HG02885 (cell line): ENCODE data around the gene FXN.
"Not testable (repeated sequence)": the region's sequence is repeated elsewhere in the genome, so short reads cannot be mapped to it uniquely, and the experiment has no call there.

Source experiments
- ATAC-seq: cut with Tn5 transposase; IDR thresholded peaks from one replicate; pipeline ENCODE4 v1.9.1; 2021; ENCODE audit warnings: mild to moderate bottlenecking; ENCODE audit not compliant: unreplicated experiment, poor library complexity

FXN gene

DNA sequence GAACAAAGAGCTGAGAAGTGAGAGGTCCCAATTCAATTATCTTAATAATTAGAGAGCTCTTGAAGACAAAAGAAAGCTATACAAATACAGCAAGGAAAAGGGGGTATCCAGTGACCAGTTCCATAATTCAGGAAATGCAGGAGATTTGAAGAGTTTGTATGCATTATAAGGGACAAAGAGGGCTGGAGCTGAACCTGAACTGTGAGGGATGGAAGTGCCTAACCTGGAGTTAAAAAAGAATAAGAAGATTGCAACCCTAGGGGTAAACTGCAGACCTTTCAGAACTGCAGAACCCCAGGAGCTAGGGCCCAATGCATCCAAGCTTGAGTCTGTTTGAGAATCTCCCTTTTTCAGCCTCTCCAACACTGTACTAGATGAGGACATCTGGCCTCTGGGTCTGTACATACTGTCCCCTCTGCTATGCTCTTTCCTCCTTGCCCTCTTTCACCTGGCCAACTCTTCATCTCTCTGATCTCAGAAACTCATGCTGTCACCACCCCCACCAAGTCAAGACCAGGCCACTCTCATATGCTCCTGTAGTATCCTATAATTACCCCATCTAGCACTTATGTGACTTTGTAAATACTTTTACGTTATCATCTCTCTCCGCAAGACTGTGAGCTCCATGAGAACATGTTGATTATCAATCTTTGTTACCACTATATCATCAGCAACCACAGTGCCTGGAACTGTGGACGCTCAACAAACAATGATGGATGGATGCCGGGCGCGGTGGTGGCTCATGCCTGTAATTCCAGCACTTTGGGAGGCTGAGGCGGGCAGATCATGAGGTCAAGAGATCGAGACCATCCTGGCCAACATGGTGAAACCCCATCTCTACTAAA, 15.0 kb upstream of the FXN start:
- ATAC-seq, result no peak

DNA sequence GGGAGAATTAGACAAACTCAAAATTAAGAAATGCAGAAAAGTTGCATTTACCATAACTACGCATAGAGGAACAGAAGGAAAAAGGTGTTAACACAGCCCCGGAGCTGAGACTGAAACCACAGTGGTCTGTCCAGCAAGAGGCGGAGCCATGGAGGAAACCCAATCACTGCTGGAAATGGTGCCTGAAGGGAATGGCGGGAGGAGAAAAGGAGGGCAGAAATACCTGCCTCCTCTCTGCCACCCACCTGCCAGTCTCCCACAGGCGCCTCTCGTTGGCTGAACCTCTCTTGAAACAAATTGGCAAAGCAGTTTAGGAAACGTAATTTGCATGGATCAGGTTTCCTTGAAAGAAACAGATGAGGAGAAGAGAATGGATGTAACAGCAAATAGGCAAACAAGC, 11.9 kb upstream of the FXN start:
- ATAC-seq, result no peak

DNA sequence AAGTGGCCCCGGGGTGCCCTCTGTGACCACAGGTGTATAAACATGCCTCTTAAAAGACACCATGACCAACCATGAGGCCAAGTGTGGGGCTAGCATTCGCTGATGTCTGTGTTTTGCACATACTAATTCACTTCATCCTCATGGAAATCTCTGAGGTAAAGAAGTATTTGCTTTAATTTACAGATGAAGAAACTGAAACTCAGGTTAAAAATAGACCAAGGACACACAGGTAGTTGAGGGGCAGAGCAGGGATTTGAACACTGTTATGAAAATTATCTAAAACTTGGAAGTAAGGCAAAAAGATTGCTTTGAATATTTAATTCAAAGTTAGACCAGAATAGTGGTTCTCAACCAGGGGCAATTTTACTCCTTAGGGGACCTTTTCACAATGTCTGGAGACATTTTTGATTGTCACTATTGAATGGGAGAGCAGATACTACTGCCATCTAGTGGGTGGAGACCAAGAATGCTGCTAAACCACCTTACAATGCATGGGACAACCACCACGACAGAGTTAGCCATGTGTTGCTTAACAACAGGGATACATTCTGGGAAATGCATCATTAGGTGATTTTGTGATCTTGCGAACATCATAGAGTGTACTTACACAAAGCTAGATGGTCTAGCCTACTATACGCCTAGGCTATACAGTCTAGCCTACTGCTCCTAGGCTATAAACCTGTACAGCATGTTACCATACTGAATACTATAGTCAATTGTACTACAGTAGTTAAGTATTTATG, 8.0 kb upstream of the FXN start:
- ATAC-seq, result peak; percentile 78

DNA sequence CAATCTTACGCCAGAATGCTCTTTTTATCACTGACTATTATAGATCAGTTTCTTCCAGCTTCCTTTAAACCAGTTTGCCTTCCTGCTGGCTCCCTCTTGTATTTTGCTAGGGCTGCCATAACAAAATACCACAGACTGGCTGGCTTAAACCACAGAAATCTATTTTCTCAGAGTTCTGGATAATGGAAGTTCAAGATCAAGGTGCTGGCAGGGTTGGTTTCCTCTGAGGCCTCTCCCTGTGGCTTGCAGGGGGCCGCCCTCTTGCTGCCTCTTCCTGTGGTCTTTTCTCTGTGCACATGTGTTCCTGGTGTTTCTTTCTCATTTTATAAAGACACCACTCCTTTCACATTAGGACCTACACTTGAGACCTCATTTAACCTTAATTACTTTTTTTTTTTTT, 6.8 kb upstream of the FXN start:
- no peak for ATAC-seq

DNA sequence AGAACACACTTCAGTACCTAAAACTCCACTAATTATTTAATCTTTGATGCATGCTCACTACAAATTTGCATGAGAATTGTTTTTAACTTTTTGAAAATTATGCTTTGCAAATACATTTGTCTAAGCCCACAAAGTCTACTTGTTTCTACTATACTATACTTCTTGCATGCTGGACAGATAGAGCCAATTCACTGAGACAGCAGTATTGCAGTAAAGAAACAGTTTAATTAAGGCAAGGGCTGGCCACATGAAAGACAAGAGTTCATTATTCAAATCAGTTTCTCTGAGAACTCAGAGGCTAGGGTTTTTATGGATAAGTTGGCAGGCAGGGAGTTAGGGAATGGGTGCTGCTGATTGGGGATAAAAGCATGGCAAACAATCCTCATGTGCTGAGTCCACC, 6.0 kb upstream of the FXN start:
- ATAC-seq, result no peak

DNA sequence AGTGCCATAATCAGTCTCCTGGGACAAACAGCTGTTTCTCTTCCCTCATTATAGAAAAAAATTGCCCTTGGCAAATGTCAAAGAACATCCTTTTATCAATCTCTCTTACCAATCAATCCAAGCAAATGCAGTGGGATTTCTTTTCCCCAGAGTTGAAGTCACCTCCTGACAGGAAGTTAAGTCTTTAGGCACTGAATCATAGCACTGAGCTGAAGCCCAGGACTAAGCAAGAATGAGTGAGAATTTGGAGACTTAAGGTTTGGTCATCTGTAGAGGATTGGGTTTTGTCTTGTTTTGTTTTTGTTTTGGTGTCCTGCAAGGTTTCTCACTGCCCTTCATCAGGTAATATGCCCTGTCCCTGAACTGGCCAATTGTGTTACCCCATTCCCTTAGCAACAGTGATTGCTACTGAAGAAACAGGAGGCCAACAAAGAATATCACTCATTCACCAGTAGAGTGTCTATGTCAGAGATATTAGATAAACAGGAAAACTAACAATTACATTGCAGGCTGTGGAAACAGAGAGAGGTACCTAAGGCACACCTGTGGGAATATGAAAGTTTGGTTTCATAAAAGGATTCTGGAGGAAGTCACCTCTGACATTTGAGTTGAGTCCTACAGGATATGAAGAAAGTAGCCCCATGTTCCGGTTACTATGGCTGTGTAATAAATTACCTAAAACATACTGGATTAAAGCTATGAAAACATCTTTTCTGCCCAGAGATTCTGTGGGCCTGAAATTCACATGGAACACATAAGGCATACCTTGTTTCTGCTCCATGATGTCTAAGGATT, 4.5 kb upstream of the FXN start:
- no peak for ATAC-seq

DNA sequence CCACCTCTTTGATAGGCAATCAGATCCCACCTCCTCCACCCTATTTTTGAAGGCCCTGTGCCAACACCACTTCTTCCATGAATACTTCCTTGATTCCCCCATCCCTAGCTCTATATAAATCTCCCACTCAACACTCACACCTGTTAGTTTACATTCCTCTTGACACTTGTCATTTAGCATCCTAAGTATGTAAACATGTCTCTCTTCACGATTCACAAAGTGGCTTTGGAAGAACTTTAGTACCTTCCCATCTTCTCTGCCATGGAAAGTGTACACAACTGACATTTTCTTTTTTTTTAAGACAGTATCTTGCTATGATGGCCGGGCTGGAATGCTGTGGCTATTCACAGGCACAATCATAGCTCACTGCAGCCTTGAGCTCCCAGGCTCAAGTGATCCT, 1.5 kb upstream of the FXN start:
- no peak for ATAC-seq

DNA sequence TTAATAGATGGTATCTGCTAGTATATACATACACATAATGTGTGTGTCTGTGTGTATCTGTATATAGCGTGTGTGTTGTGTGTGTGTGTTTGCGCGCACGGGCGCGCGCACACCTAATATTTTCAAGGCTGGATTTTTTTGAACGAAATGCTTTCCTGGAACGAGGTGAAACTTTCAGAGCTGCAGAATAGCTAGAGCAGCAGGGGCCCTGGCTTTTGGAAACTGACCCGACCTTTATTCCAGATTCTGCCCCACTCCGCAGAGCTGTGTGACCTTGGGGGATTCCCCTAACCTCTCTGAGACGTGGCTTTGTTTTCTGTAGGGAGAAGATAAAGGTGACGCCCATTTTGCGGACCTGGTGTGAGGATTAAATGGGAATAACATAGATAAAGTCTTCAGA, 757 bp downstream of the FXN start:
- peak; percentile 29 for ATAC-seq

DNA sequence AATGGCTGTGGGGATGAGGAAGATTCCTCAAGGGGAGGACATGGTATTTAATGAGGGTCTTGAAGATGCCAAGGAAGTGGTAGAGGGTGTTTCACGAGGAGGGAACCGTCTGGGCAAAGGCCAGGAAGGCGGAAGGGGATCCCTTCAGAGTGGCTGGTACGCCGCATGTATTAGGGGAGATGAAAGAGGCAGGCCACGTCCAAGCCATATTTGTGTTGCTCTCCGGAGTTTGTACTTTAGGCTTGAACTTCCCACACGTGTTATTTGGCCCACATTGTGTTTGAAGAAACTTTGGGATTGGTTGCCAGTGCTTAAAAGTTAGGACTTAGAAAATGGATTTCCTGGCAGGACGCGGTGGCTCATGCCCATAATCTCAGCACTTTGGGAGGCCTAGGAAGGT, 1.2 kb downstream of the FXN start:
- ATAC-seq, result no peak

DNA sequence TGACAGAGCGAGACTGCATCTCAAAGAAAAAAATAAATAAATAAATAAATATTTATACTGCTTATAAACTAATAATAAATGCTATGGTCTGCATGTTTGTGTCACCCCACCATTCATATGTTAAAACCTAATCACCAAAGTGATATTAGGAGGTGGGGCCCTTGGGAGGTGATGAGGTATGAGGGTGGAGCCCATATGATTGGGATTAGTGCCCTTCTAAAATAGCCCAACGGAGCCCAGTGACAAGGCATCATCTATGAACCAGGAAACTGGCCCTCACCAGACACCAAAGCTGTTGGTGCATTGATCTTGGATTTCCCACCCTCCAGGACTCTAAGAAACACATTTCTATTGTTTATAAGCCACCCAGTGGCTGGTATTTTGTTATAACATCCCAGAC, 5.1 kb downstream of the FXN start:
- no peak for ATAC-seq

DNA sequence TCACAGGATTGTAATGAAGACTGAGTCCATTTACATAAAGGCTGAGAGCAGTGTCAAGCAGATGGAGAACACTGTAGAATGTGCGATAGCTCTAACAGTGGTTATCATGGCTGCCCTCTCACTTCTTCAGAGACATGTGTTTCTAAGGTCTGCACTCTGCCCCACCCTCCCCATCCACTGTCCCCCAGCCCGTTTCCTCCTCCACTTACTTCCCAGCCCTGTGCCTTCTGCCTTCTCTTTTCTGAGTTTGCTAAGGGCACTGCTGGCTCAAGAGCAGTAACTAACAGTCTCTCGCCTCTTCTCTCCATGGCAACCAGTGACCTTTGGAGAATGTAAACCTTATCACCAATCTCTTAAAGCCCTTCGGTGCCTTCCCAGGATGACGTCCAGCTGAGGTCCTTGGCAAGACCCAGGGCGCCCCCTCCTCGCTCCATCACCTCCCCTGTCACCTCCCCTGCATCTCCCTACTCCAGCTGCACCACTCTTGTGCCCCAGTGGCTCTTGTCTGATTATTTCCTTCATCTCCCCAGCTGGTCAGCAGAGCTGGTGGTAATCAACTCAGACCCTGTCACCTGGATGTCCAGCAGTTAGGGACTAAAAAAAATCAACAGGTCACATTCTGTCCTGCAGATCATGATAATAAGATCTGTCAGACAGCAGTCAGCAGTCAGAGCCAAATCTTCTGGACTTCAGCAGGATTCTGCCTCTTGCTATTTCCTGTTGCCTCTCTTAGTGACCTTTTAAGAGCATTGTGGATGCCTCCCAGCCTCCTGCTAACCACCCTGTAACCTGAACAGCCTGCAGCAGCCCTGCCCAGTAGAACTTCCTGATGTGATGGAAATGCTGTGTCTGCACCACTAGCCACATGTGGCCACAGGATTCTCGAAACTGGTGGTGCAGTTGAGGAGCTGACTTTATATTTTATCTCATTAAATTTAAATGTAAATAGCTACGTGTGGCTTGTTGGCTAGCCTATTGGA, 9.0 kb downstream of the FXN start:
- ATAC-seq, result no peak

DNA sequence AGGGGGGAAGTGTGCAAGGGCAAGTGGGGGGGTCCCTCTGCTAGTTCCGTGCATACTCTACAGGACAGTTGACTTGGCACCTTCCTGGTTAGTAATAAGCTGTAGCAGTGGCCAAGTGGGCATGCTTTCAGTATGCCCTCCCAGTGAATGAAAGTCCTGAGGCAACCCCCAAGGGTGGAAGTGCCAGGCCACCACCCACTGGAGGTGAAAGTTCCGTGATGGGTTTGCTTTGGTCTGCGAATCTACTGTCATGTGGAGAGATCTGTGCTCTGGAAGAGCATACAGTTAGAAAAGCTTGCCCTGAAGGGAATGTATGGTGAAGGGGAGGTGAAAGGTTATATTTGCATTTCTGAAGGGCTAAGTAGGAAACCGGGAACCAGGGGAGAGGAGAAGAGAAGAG, 10.3 kb downstream of the FXN start:
- no peak for ATAC-seq

DNA sequence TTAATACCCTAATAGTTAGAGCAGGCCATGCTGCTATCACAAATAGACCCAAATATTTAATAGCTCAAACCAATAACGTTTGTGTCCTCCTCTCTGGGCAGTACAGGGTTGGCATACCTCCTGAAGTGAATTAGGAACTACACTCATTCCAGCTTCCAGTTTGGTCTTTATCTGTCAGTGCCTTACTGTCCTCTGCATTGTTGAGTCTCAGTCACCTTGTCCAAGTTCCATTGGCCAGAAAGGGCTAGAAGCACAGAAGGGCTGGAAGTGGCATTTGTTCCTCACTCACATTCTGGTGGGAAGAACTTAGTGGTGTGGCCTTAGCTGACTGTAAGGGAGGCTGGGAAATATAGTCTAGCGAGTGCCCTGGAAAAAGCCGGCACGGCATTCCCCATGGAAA, 11.2 kb downstream of the FXN start:
- no peak for ATAC-seq

DNA sequence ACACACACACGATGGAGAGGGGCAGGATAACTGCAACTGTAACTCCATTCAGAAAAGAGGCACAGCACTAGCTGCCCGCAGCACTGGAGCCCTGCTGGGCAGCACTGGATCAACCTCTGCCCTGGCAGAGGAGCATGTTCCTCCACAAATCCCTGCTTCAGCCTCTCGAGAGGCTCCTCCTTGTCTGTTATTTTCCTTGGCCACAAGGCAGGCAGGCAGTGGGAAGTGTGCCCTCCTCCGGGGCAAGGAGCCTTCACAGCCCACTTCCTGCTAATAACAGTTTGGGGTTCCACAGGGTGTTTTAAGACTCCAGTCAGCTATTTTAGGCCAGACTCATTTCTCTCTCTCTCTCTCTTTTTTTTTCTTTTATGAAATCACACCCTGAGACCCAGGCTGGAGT, 11.8 kb downstream of the FXN start:
- no peak for ATAC-seq

DNA sequence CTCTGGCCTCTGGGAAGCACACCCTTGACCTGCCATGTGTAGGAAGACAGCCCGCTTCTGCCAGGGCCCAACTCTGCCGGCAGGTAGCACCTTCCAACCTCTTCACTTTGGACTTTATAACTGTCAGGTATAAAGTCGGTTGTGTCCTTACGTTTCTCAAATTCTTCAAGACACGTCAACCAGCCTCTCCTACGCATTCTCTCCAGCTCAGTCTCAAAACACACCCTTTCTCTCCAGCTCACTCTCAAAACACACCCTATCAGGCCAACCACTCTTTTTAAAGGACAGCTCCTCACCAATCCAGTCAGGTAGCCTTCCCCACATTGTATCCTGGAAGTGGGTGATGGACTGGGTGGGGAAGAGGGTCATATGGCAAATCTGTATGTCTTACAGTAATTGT, 13.5 kb downstream of the FXN start:
- ATAC-seq, result no peak

DNA sequence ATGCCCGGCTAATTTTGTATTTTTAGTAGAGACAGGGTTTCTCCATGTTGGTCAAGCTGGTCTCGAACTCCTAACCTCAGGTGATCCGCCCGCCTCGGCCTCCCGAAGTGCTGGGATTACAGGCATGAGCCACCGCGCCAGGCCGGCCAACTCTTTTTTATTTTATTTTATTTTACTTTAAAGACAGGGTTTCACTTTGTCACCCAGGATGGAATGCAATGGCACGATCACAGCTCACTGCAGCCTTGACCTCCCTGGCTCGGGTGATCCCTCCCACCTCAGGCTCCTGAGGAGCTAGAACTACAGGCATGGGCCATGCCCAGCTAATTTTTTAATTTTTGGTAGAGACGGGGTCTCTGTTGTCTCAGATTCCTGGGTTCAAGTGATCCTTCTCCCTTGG, 15.4 kb downstream of the FXN start:
- ATAC-seq, result not testable (repeated sequence)

DNA sequence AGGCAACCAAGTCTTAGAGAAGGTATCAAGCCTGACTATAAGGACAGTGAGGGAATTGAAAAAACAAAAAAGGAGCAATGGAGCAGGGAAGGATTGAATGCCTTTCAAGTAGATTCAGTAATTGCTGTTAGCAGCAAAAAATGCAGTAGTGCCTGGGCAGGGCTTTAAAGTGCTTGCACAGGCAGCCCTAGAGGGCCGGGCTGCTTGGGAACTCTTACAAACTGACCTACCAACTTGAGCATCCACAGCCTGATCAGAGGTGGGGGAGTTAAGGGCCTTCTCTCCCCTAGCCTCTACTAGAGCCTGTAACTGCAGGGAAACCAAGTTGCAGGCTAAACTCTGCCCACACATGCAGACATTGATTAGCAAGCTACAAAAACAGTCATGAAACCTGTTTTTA, 19.4 kb downstream of the FXN start:
- ATAC-seq, result no peak

DNA sequence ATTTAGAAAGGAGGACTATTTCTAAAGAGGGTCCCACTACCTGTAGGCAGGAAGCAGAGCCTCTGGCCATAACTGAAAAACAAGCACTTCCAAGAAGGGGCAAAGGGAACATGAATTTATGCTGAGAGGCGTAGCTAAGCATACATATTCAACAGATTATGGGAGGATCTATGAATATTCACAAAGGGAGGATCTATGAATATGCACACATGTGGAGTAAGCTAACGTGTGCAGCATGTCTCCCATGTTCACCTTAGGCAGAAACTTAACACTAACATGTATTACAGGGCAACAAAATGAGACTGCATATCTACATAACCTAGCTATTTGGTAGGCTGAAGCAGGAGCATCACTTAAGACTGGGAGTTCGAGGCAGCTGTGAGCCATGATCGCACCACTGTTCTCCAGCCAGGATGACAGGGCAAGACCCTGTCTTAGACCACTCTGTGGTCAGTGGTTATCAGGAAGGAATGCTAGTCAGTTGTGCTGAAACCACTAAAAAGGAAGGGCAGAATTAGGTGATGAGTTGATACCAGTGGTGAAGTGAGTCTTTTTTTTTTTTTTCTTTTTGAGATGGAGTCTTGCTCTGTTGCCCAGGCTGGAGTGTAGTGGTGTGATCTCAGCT, 20.8 kb downstream of the FXN start:
- no peak for ATAC-seq

DNA sequence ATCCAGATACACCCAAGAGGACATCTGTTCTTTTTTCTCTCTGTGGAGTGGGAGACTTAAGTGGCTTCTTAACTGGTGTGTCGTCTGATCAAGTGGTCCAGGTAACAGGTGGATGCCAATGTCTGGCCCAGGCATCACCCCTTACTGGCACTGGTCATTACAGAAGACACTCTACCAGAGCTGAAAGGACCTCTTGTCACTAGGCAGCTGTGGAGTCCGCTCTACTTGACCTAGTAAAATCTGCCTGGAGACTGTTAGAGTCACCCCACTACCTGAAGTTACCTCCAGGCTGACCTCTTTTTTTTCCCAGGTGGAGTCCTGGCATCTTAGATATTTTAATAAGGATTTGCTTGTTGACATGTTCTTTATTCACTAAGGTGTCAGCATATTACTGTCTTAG, 22.5 kb downstream of the FXN start:
- ATAC-seq, result no peak

DNA sequence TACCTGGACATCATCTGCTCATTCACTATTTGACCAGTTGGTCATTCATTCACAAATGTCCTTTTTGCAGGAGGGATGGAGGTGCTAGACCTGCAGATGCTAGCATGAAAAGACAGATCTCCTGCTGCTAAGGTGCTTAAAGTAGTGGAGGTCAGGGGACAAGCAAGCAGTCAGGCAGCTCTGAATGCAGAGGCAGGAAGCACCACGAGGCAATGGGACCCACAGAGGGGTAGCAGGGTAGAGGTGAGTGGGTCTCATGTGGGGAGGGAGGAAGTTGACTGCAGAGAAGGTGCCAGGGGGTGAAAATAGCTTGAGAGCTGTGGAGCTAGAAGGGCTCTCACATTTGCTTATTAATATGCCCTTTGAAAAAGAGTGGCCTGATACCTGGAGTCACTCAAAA, 25.2 kb downstream of the FXN start:
- no peak for ATAC-seq
